ENCODE measurements around the gene POLH. TPM values are rescaled to one million over a fixed set of nuclear protein-coding genes. Genes with fewer than 3 reads are reported as not detected.

Gene POLH
- total RNA-seq, 1 experiment from 2014 or later: 21.0 TPM

DNA sequence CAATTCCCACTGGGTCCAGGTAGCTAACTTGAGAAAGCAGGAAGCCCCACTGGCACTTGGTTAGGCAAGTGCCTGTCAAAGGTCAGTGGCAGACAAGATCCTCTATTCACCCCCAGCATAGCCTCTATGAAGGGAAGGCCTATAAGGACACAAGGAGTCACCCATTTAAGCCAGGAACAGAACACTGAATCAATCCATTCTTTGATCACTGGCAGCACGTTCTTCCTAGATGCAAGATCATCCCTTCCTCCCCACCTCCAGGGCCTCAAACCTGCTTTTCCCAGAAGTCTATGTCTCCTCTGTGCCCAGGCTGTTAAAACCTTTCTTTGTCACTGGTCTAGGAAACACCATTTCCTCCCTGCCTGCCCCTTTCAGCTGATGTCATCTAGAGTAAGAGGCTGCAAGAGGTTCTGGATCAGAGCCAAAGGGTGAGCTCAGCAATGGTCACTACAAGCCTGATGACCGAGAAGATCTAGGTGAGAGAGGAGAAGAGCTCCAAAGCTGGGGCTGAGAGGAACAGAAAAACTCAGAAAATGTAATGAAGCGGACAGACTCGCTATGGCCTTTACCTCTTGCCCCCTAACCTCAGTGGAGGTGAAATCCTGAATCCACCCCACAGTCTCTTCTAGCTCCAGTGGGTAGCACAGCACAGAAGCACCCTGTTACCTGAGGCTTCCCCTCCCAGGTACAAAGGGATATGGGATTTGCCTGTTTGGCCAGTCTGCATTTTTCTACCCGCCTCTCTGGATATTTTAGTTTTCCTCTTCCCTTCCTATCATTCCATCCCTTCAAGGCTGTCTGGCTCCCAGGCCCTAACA, 51.2 kb downstream of the POLH start:
- no peaks in the 10 kb centered on the region for H3K9me2 ChIP-seq (ENCODE audit: insufficient read depth)
- no peak overlapping the region for H2AFZ ChIP-seq
- POLR2A ChIA-PET (ENCODE audit: unreplicated experiment): interaction anchor here (0.5 to 0.7 kb wide), 4 partner anchors 14 to 1515 kb away, joined by 4 to 6 read pairs (median 4); no protein-coding TSS in a partner anchor
- CTCF ChIA-PET: interaction anchor here (0.5 to 0.7 kb wide), 2 partner anchors 142 to 375 kb away, joined by 3 to 8 read pairs; no protein-coding TSS in a partner anchor
- H3K9me3 ChIP-seq (ENCODE audit: insufficient read depth, low read depth): no peaks in the 10 kb centered on the region
- no peak for TF ChIP-seq EZH2 (IDR thresholded peaks at IDR 0.05; ENCODE audit: low read depth)
- TF ChIP-seq, protein P1, sequence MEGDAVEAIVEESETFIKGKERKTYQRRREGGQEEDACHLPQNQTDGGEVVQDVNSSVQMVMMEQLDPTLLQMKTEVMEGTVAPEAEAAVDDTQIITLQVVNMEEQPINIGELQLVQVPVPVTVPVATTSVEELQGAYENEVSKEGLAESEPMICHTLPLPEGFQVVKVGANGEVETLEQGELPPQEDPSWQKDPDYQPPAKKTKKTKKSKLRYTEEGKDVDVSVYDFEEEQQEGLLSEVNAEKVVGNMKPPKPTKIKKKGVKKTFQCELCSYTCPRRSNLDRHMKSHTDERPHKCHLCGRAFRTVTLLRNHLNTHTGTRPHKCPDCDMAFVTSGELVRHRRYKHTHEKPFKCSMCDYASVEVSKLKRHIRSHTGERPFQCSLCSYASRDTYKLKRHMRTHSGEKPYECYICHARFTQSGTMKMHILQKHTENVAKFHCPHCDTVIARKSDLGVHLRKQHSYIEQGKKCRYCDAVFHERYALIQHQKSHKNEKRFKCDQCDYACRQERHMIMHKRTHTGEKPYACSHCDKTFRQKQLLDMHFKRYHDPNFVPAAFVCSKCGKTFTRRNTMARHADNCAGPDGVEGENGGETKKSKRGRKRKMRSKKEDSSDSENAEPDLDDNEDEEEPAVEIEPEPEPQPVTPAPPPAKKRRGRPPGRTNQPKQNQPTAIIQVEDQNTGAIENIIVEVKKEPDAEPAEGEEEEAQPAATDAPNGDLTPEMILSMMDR (conservative IDR thresholded peaks at IDR 0.05): no peak
- peaks cover 53% of the 10 kb centered on the region for H3F3A ChIP-seq (ENCODE audit: insufficient read depth, low read depth)
- DNase-seq: peak; percentile 78 to 93
- BruUV-seq (replicated peaks): no TSS peak
- intact Hi-C loops (cut with micrococcal nuclease; ENCODE audit: unreplicated experiment): loop anchor here (5.0 kb wide), 1 partner anchor 455 kb away; the partner anchor contains the start of gene SRF
- H3K27ac ChIP-seq: peak overlapping the region; percentile 96
- no peaks in the 10 kb centered on the region for H4K20me1 ChIP-seq (ENCODE audit: insufficient read depth)
- no peaks in the 10 kb centered on the region for H3K27me3 ChIP-seq (ENCODE audit: insufficient read depth, low read depth)
- peaks cover 45% of the 10 kb centered on the region for H3K36me3 ChIP-seq (ENCODE audit: low read depth)
- H3K4me2 ChIP-seq: peak overlapping the region; percentile 79
- peaks cover 36% of the 10 kb centered on the region for H3K79me2 ChIP-seq (ENCODE audit: low read depth)
- H3K4me1 ChIP-seq (replicated peaks; ENCODE audit: insufficient read depth): peaks cover 34% of the 10 kb centered on the region
- peak overlapping the region; percentile 93 for H3K4me3 ChIP-seq

DNA sequence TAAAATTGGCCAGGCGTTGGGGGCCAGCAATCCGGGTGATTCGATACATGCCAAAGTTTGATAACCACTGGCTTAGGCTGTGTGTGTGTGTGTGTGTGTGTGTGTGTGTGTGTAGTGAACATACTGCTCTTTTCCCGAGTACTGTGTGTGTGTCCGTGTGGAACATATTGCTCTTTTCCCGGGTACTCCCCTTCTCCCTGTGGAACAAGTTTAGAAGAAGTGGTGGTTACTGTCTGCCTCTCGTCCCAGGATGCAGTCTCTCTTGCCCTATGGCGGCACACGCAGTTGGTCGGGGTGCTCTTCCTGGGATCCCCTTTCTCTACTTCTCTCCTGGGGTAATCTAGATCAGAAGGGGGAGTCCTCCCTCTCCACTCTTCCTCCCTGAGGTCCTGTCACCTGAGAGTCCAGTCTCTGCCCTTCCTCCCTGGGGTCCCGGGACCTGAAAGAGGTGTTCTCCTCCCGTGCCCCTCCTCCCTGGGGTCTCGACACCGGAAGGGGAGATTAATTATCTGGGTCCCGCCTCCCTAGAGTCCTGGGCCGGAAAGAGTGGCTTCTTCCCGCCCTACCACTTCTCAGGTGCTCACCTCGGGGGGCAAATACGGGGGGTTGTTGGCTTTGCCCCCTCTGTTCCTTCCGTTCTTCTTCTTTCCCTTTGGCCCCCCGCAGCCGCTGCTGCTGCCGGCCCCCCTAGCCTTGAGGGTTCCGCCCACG, 52.6 kb downstream of the POLH start:
- Histone ChIP-seq H4K20me1 (ENCODE audit: insufficient read depth) (no peaks in the 10 kb centered on the region), H3K9me2 (ENCODE audit: insufficient read depth) (no peaks in the 10 kb centered on the region), H3K9me3 (ENCODE audit: insufficient read depth, low read depth) (no peaks in the 10 kb centered on the region), H3F3A (ENCODE audit: insufficient read depth, low read depth) (peaks cover 44% of the 10 kb centered on the region), H3K27me3 (ENCODE audit: insufficient read depth, low read depth) (no peaks in the 10 kb centered on the region), H3K36me3 (ENCODE audit: low read depth) (peaks cover 32% of the 10 kb centered on the region), H3K4me1 (replicated peaks; ENCODE audit: insufficient read depth) (peaks cover 34% of the 10 kb centered on the region), H2AFZ (0 out of 2 replicates have a peak overlapping the region, but pooled peaks have one; percentile 49), H3K4me3 (peak overlapping the region; percentile 93), H3K27ac (peak overlapping the region; percentile 96), H3K79me2 (ENCODE audit: low read depth) (peaks cover 36% of the 10 kb centered on the region), H3K4me2 (peak overlapping the region; percentile 79)
- POLR2A ChIA-PET (ENCODE audit: unreplicated experiment): interaction anchor here (0.6 to 0.7 kb wide), 4 partner anchors 37 to 406 kb away, joined by 3 to 35 read pairs (median 6); no protein-coding TSS in a partner anchor
- TF ChIP-seq, protein P1 (conservative IDR thresholded peaks at IDR 0.05): no peak
- TF ChIP-seq EZH2 (IDR thresholded peaks at IDR 0.05; ENCODE audit: low read depth): no peak
- CTCF ChIA-PET: interaction anchor here (1.0 kb wide), 1 partner anchor 144 kb away, joined by 4 read pairs; no protein-coding TSS in a partner anchor
- no TSS peak for BruUV-seq (replicated peaks)
- intact Hi-C loops (cut with micrococcal nuclease; ENCODE audit: unreplicated experiment): loop anchor here (5.0 kb wide), 1 partner anchor 456 kb away; the partner anchor contains the start of gene SRF
- DNase-seq: peak; percentile 43 to 55

- no peaks in the 10 kb centered on the region for H4K20me1 ChIP-seq (ENCODE audit: insufficient read depth)
- H3K27ac ChIP-seq: peak within 1 kb of the TSS; percentile 97
- ChIA-PET POLR2A (ENCODE audit: unreplicated experiment) (interaction anchor here (0.6 to 0.8 kb wide), 11 partner anchors 36 to 1064 kb away, joined by 3 to 35 read pairs (median 5); partner anchors contain the start of genes HSP90AB1 and VEGFA), CTCF (interaction anchor here (0.7 to 1.3 kb wide), 3 partner anchors 141 to 462 kb away, joined by 4 to 6 read pairs (median 5); partner anchors contain the start of gene VEGFA)
- peak within 1 kb of the TSS; percentile 85 for H3K4me2 ChIP-seq
- H3K27me3 ChIP-seq (ENCODE audit: insufficient read depth, low read depth): no peaks in the 10 kb centered on the region
- no peaks in the 10 kb centered on the region for H3K9me3 ChIP-seq (ENCODE audit: insufficient read depth, low read depth)
- peak; percentile 95 to 99 for DNase-seq
- TF ChIP-seq, protein P1 (conservative IDR thresholded peaks at IDR 0.05): no peak
- no peak for TF ChIP-seq EZH2 (IDR thresholded peaks at IDR 0.05; ENCODE audit: low read depth)
- peak within 1 kb of the TSS; percentile 75 for H2AFZ ChIP-seq
- H3K9me2 ChIP-seq (ENCODE audit: insufficient read depth): no peaks in the 10 kb centered on the region
- intact Hi-C loops (cut with micrococcal nuclease; ENCODE audit: unreplicated experiment): loop anchor here (5.0 kb wide), 1 partner anchor 457 kb away; the partner anchor contains the start of gene SRF
- H3K36me3 ChIP-seq (ENCODE audit: low read depth): peaks cover 26% of the 10 kb centered on the region
- H3K79me2 ChIP-seq (ENCODE audit: low read depth): peaks cover 36% of the 10 kb centered on the region
- BruUV-seq (replicated peaks): no TSS peak
- H3F3A ChIP-seq (ENCODE audit: insufficient read depth, low read depth): peaks cover 44% of the 10 kb centered on the region
- peaks cover 34% of the 10 kb centered on the region for H3K4me1 ChIP-seq (replicated peaks; ENCODE audit: insufficient read depth)
- peak within 1 kb of the TSS; percentile 93 for H3K4me3 ChIP-seq
Measured at GRCh38 chr6:43629104-43629504, 53.1 kb downstream of the POLH start, which contains the start of gene GTPBP2. Gene GTPBP2 (minus strand): TSS chr6:43629264. CDS start chr6:43629162, 102 bp downstream.
